NCI-H128 (cell line): Measurements from ENCODE around the gene ATF7.
A peak's percentile ranks its signal among the peaks of the same experiment; 100 is the strongest.

Source experiments
- DNase-seq: peaks from one replicate; lab custom pipeline; 2025; ENCODE audit not compliant: unreplicated experiment; lab: John Stamatoyannopoulos, UW

ATF7 gene

GRCh38 chr12:53504004-53504920 is 121.9 kb downstream of the ATF7 start:
- no peak for DNase-seq

GRCh38 chr12:53502983-53503728 is 123.0 kb downstream of the ATF7 start:
- DNase-seq, result no peak

GRCh38 chr12:53502331-53502730 is 123.9 kb downstream of the ATF7 start:
- DNase-seq, result no peak

GRCh38 chr12:53501615-53502181 is 124.5 kb downstream of the ATF7 start:
- DNase-seq, result no peak

GRCh38 chr12:53500776-53501614 is 125.2 kb downstream of the ATF7 start, which contains the start of gene TARBP2:
Gene TARBP2, plus strand, starts transcription at chr12:53501283. Its CDS starts 126 bp downstream, at chr12:53501409.
- peak; percentile 98 for DNase-seq

GRCh38 chr12:53500142-53500775 is 125.9 kb downstream of the ATF7 start:
- DNase-seq, result no peak

GRCh38 chr12:53499266-53500141 is 126.7 kb downstream of the ATF7 start, which contains the start of gene MAP3K12:
Gene MAP3K12, minus strand, starts transcription at chr12:53499458. Its CDS starts 12,067 bp downstream, at chr12:53487391.
- no peak for DNase-seq

GRCh38 chr12:53498235-53498630 is 127.9 kb downstream of the ATF7 start:
- no peak for DNase-seq

GRCh38 chr12:53497461-53497860 is 128.7 kb downstream of the ATF7 start:
- DNase-seq, result no peak

GRCh38 chr12:53496752-53497032 is 129.5 kb downstream of the ATF7 start:
- no peak for DNase-seq

- DNase-seq, result no peak
Measured at GRCh38 chr12:53495903-53496751, 130.1 kb downstream of the ATF7 start.

- no peak for DNase-seq
Measured at GRCh38 chr12:53493610-53494391, 132.4 kb downstream of the ATF7 start.

- peak; percentile 74 for DNase-seq
Measured at GRCh38 chr12:53492830-53493609, 133.2 kb downstream of the ATF7 start.

GRCh38 chr12:53492188-53492587 is 134.0 kb downstream of the ATF7 start:
- no peak for DNase-seq

- no peak for DNase-seq
Measured at GRCh38 chr12:53489242-53489864, 136.8 kb downstream of the ATF7 start.

- no peak for DNase-seq
Measured at GRCh38 chr12:53486736-53487487, 139.3 kb downstream of the ATF7 start.
